Peyer's patch (tissue), 4 donors: Measurements from ENCODE around the gene P2RX6. TPM values are rescaled to one million over a fixed set of nuclear protein-coding genes. Genes with fewer than 3 reads are reported as not detected.
"Not testable (repeated sequence)": the region's sequence is repeated elsewhere in the genome, so short reads cannot be mapped to it uniquely, and the experiment has no call there.

Experiments
- DNase-seq, 3 donors: peaks; one replicate each; pipeline ENCODE4 v3.0.0-alpha.2; 2017 to 2019
- H3K27ac ChIP-seq, 4 donors: fragments of 200-600 bp; sonication (generic); one replicate each; pipeline ENCODE4 v1.5.1; 2016 to 2019
- H3K27me3 ChIP-seq, 2 donors: fragments of 200-600 bp; sonication (generic); one replicate each; pipeline ENCODE4 v1.5.1; 2019
- H3K36me3 ChIP-seq, 3 donors: fragments of 200-600 bp; sonication (generic); one replicate each; pipeline ENCODE4 v1.5.1; 2016 to 2019
- H3K4me1 ChIP-seq, 4 donors: fragments of 200-600 bp; sonication (generic); one replicate each; pipeline ENCODE4 v1.5.1; 2016 to 2019
- H3K4me3 ChIP-seq, 4 donors: fragments of 200-600 bp; sonication (generic); 1 replicate in 3 of 4; 2 replicates in 1 of 4; pipeline ENCODE4 v1.5.1; 2016 to 2019; ENCODE audit warnings: mild to moderate bottlenecking in 1 of 4
- H3K9me3 ChIP-seq, 4 donors: fragments of 200-600 bp; sonication (generic); one replicate each; pipeline ENCODE4 v1.5.1; 2016 to 2019; ENCODE audit warnings: mild to moderate bottlenecking in 1 of 4
- POLR2A ChIP-seq, 2 donors: fragments of 450-650 bp; IDR thresholded peaks; one replicate each; pipeline ENCODE4 v1.5.1; 2017; ENCODE audit warnings: antibody characterized with exemption in 2 of 2, mild to moderate bottlenecking in 2 of 2, moderate library complexity in 2 of 2
- total RNA-seq, 4 donors: library from RNA; depleted of rRNA; stranded (reverse); fragments of >200 nt; gene quantifications; one replicate each; pipeline ENCODE4 v1.1.0, GENCODE V29; 2016
- TF ChIP-seq, protein P1 (sequence below), 6 experiments: fragments of 450-650 bp in 4 of 6; fragments of 200-600 bp in 2 of 6; sonication (generic) in 1 of 6; IDR thresholded peaks; one replicate each; pipeline ENCODE4 v1.5.1; 2017 to 2019; ENCODE audit warnings: antibody characterized with exemption in 6 of 6, mild to moderate bottlenecking in 3 of 6, moderate library complexity in 1 of 6

P2RX6 gene
- total RNA-seq, 4 donors from 2014 or later = 1.7 to 2.0 TPM; not detected in 2

- H3K4me1 ChIP-seq = no peaks in the 10 kb centered on the region
Measured at GRCh38 chr22:21067901-21068680, 53.1 kb downstream of the P2RX6 start.

DNA sequence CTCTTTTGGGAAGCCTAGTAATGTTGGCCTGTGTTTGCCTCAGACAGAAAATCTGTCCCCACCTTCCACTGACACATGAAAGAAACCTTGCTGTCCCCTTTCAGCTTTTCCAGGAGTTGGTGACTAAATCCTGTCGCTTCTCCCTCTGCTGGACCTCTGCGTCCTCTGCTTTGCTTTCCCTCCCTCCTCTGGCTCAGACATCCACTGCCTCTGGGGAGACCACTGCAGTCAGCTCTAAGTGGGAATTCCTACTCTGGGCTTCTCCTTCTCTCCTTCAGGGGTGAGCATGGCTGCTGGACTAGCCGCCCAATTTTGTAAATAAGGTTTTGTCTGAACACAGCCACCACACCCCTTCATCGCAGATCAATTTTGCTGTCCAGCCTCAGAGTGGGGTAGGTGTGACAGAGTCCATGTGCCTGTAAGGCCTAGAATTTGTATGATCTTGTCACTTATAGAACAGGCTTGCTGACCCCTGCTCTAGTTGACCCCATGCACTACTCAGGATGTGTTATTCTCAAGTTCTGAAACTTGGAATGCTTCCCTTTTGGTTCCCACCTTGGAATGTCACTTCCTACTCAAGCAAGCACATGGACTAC is 53.8 kb downstream of the P2RX6 start:
- TF ChIP-seq, protein P1, sequence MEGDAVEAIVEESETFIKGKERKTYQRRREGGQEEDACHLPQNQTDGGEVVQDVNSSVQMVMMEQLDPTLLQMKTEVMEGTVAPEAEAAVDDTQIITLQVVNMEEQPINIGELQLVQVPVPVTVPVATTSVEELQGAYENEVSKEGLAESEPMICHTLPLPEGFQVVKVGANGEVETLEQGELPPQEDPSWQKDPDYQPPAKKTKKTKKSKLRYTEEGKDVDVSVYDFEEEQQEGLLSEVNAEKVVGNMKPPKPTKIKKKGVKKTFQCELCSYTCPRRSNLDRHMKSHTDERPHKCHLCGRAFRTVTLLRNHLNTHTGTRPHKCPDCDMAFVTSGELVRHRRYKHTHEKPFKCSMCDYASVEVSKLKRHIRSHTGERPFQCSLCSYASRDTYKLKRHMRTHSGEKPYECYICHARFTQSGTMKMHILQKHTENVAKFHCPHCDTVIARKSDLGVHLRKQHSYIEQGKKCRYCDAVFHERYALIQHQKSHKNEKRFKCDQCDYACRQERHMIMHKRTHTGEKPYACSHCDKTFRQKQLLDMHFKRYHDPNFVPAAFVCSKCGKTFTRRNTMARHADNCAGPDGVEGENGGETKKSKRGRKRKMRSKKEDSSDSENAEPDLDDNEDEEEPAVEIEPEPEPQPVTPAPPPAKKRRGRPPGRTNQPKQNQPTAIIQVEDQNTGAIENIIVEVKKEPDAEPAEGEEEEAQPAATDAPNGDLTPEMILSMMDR (IDR thresholded peaks at IDR 0.05) = no peak
- no peak for TF ChIP-seq POLR2A (IDR thresholded peaks at IDR 0.05)
- Histone ChIP-seq H3K36me3 (no peaks in the 10 kb centered on the region), H3K27ac (no peak overlapping the region), H3K9me3 (no peaks in the 10 kb centered on the region), H3K27me3 (no peaks in the 10 kb centered on the region), H3K4me1 (no peaks in the 10 kb centered on the region), H3K4me3 (no peak overlapping the region)
- DNase-seq = peak in 1 of 3 donors; percentile 22

More at GRCh38 chr22:21067901-21068680, 53.1 kb downstream of the P2RX6 start:
- Histone ChIP-seq H3K9me3 (no peaks in the 10 kb centered on the region), H3K4me3 (no peak overlapping the region), H3K27ac (no peak overlapping the region), H3K36me3 (no peaks in the 10 kb centered on the region), H3K27me3 (no peaks in the 10 kb centered on the region)
- TF ChIP-seq, protein P1 (IDR thresholded peaks at IDR 0.05) = no peak
- TF ChIP-seq POLR2A (IDR thresholded peaks at IDR 0.05) = no peak
- no peak for DNase-seq

DNA sequence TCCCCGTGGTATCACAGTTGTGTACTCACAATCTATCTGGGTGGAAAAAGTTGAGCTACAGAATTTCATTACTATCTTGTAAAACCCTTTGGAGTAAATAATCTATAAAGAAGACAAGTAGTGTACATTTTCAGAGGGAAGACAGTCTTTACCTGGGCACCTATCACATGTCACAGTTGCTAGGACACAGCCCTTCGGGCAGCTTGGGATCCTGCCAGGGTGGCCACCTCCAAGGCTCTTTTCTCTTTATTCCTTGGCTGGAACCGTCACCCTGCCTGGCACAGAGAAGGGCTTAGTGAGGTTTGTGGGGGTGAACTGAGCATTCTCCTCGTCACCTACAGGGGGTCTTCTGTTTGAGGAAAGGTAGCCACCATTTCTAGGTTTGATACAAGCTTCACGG is 54.4 kb downstream of the P2RX6 start:
- Histone ChIP-seq H3K4me3 (no peak overlapping the region), H3K36me3 (no peaks in the 10 kb centered on the region), H3K9me3 (no peaks in the 10 kb centered on the region), H3K4me1 (no peaks in the 10 kb centered on the region), H3K27ac (no peak overlapping the region), H3K27me3 (no peaks in the 10 kb centered on the region)
- DNase-seq = no peak
- TF ChIP-seq, protein P1 (IDR thresholded peaks at IDR 0.05) = no peak
- no peak for TF ChIP-seq POLR2A (IDR thresholded peaks at IDR 0.05)

DNA sequence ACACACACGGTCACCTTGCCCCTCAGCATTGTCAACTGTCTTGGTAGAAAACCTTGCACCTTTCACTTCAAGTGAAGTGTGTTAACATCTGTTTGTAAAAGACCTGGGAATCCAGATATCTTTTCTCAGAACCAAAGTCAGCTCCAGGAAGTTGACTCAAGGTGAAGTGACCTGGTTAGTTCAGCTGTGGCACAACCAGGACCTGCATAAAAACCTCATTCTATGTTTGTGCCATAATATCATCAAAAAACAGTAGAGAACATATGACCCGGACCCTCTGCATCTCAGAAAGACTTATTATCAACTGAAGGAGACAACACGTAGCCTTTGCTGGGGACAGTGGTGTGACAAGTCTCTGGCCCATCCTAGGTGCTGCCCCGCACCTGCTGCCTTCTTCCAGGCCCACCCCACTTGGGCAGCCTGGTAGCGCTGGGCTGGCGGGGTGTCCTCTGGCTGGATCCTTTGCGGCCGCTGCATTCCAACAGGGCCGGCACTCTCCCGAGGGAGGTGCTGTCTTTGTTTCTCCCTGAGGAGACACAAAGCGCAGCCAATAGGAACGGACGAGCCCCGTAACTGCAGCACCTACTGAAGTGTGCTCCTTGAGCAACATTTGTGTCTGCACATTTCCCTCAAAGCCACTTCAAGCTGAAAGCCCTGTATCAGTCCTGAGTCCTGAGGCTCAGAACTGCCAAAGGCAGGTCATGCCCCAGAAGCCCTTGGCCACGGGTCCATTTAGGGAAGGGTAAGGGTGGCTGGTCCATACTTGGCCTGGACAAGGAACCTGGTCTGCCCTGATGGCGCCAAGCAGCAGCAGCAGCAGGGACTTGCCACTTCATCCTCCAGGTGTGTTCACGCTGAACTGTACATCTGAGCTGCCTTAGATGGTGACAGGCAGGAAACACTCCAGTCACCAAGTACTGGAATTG is 56.0 kb downstream of the P2RX6 start:
- no peaks in the 10 kb centered on the region for H3K36me3 ChIP-seq
- TF ChIP-seq, protein P1 (IDR thresholded peaks at IDR 0.05) = no peak
- TF ChIP-seq POLR2A (IDR thresholded peaks at IDR 0.05) = no peak
- no peak overlapping the region for H3K27ac ChIP-seq
- no peak overlapping the region for H3K4me3 ChIP-seq
- no peaks in the 10 kb centered on the region for H3K9me3 ChIP-seq
- no peaks in the 10 kb centered on the region for H3K4me1 ChIP-seq
- DNase-seq = peak in 1 of 3 donors; percentile 27
- H3K27me3 ChIP-seq = no peaks in the 10 kb centered on the region

DNA sequence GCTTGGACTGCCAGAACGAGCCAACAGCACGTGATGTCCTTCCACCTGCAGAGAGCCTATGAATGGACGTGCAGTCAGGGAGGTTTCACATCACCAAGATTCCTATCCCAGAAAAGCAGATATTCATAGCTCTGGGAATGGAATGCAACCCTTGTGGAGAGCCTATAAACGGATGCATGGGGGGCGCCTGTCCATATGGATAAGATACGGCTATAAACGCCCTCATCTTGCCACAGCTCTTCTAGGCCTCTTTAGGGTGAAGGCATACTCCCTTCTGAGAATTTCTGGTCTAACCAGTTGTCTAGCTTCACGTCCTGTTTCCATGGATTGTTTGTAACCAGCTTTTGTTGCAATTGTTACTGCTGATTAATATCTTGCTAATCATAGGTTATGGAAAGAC is 56.8 kb downstream of the P2RX6 start:
- H3K9me3 ChIP-seq, H3K27ac ChIP-seq, H3K4me3 ChIP-seq, H3K4me1 ChIP-seq, H3K27me3 ChIP-seq, H3K36me3 ChIP-seq: not testable (repeated sequence)
- peak in 1 of 3 donors; percentile 2 for DNase-seq
